Liver (tissue), 3 donors: ENCODE data around the gene NHSL2.

ENCODE experiments used
- ATF3 ChIP-seq: IDR thresholded peaks from 2 replicates; pipeline ENCODE4 v1.6.1; 2016; ENCODE audit warnings: antibody characterized with exemption
- CTCF ChIP-seq: fragments of 150-350 bp; IDR thresholded peaks from 2 replicates; pipeline ENCODE4 v1.5.1; 2017; ENCODE audit warnings: improper control_type of control experiment, low read depth, low read length; ENCODE audit not compliant: missing input control
- EGR1 ChIP-seq, 2 donors: IDR thresholded peaks; 2 replicates each; pipeline ENCODE4 v1.6.1; 2016 to 2018; ENCODE audit warnings: antibody characterized with exemption in 2 of 2, low read depth in 2 of 2
- FOXA1 ChIP-seq: IDR thresholded peaks from 2 replicates; pipeline ENCODE4 v1.6.1; 2016; ENCODE audit warnings: antibody characterized with exemption
- GABPA ChIP-seq, 2 donors: IDR thresholded peaks in 1 of 2; conservative IDR thresholded peaks in 1 of 2; 2 replicates each; pipeline ENCODE4 v1.6.1; 2016; ENCODE audit warnings: antibody characterized with exemption in 2 of 2, mild to moderate bottlenecking in 1 of 2, moderate library complexity in 1 of 2
- JUND ChIP-seq, 2 donors: IDR thresholded peaks; 2 replicates each; pipeline ENCODE4 v1.6.1; 2016; ENCODE audit warnings: antibody characterized with exemption in 2 of 2
- RAD21 ChIP-seq, 2 donors: IDR thresholded peaks; 2 replicates each; pipeline ENCODE4 v1.6.1; 2016; ENCODE audit warnings: antibody characterized with exemption in 2 of 2, mild to moderate bottlenecking in 2 of 2
- REST ChIP-seq: IDR thresholded peaks from 2 replicates; pipeline ENCODE4 v1.6.1; 2016; ENCODE audit warnings: antibody characterized with exemption, mild to moderate bottlenecking
- RXRA ChIP-seq, 2 donors: IDR thresholded peaks; 2 replicates each; pipeline ENCODE4 v1.6.1; 2017 to 2018; ENCODE audit warnings: antibody characterized with exemption in 2 of 2, mild to moderate bottlenecking in 1 of 2
- SP1 ChIP-seq: IDR thresholded peaks from 2 replicates; pipeline ENCODE4 v1.6.1; 2018; ENCODE audit warnings: antibody characterized with exemption, mild to moderate bottlenecking
- TAF1 ChIP-seq: conservative IDR thresholded peaks from 2 replicates; pipeline ENCODE4 v1.6.1; 2016; ENCODE audit warnings: antibody characterized with exemption, mild to moderate bottlenecking
- YY1 ChIP-seq: IDR thresholded peaks from 2 replicates; pipeline ENCODE4 v1.6.1; 2016; ENCODE audit warnings: antibody characterized with exemption, mild to moderate bottlenecking
- TF ChIP-seq, protein P1 (sequence below): IDR thresholded peaks from 2 replicates; pipeline ENCODE4 v1.6.1; 2016; ENCODE audit warnings: antibody characterized with exemption
- TF ChIP-seq, protein P2 (sequence below): IDR thresholded peaks from 2 replicates; pipeline ENCODE4 v1.6.1; 2016; ENCODE audit warnings: antibody characterized with exemption
- donor health status: healthy.
- donor health status: healthy.

- TF ChIP-seq, protein P1, sequence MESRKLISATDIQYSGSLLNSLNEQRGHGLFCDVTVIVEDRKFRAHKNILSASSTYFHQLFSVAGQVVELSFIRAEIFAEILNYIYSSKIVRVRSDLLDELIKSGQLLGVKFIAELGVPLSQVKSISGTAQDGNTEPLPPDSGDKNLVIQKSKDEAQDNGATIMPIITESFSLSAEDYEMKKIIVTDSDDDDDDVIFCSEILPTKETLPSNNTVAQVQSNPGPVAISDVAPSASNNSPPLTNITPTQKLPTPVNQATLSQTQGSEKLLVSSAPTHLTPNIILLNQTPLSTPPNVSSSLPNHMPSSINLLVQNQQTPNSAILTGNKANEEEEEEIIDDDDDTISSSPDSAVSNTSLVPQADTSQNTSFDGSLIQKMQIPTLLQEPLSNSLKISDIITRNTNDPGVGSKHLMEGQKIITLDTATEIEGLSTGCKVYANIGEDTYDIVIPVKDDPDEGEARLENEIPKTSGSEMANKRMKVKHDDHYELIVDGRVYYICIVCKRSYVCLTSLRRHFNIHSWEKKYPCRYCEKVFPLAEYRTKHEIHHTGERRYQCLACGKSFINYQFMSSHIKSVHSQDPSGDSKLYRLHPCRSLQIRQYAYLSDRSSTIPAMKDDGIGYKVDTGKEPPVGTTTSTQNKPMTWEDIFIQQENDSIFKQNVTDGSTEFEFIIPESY = no peak
- TF ChIP-seq CTCF = no peak
- no peak for TF ChIP-seq RAD21 (IDR thresholded peaks at IDR 0.05)
- TF ChIP-seq SP1 = no peak
- TF ChIP-seq, protein P2, sequence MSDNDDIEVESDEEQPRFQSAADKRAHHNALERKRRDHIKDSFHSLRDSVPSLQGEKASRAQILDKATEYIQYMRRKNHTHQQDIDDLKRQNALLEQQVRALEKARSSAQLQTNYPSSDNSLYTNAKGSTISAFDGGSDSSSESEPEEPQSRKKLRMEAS = no peak
- no peak for TF ChIP-seq REST
- TF ChIP-seq FOXA1 = no peak
- no peak for TF ChIP-seq YY1
- TF ChIP-seq JUND (IDR thresholded peaks at IDR 0.05) = no peak
- TF ChIP-seq ATF3 = no peak
- TF ChIP-seq RXRA (IDR thresholded peaks at IDR 0.05) = no peak
- TF ChIP-seq EGR1 (IDR thresholded peaks at IDR 0.05; ENCODE audit: low read depth in 2 of 2) = no peak
- no peak for TF ChIP-seq TAF1
- TF ChIP-seq GABPA (IDR thresholded peaks at IDR 0.05 in 1 of 2, conservative IDR thresholded peaks at IDR 0.05 in 1 of 2) = no peak
These were observed 131.5 kb downstream of the NHSL2 start for GRCh38 chrX:72041871-72042851.
